GM19193 (cell line): Measurements from ENCODE around the gene AFF4.

Source experiments
- POLR2A ChIP-seq: IDR thresholded peaks from 4 replicates; pipeline ENCODE4 v1.6.1; 2011; ENCODE audit not compliant: insufficient read depth, insufficient read length; ENCODE audit errors: extremely low read depth

The AFF4 gene

GRCh38 chr5:132841305-132841704 lies 122.1 kb downstream of the AFF4 start:
- no peak for TF ChIP-seq POLR2A

- no peak for TF ChIP-seq POLR2A
Observed at GRCh38 chr5:132840896-132841295, 122.5 kb downstream of the AFF4 start.

- no peak for TF ChIP-seq POLR2A
Observed at GRCh38 chr5:132840313-132840712, 123.1 kb downstream of the AFF4 start.

- TF ChIP-seq POLR2A, result no peak
Observed at GRCh38 chr5:132839426-132840301, 123.8 kb downstream of the AFF4 start.

GRCh38 chr5:132838516-132839282 lies 124.7 kb downstream of the AFF4 start:
- no peak for TF ChIP-seq POLR2A

- no peak for TF ChIP-seq POLR2A
Observed at GRCh38 chr5:132837868-132838267, 125.6 kb downstream of the AFF4 start.

GRCh38 chr5:132836852-132837251 lies 126.6 kb downstream of the AFF4 start:
- no peak for TF ChIP-seq POLR2A

GRCh38 chr5:132834057-132834456 lies 129.4 kb downstream of the AFF4 start:
- TF ChIP-seq POLR2A, result no peak

GRCh38 chr5:132832612-132833011 lies 130.8 kb downstream of the AFF4 start:
- TF ChIP-seq POLR2A, result no peak

- no peak for TF ChIP-seq POLR2A
Observed at GRCh38 chr5:132831095-132831860, 132.2 kb downstream of the AFF4 start.

- TF ChIP-seq POLR2A, result peak; percentile 39
Observed at GRCh38 chr5:132830436-132831094, 132.9 kb downstream of the AFF4 start, which contains the start of gene SHROOM1. TSS of gene SHROOM1 (minus strand) at chr5:132830647. CDS start at chr5:132826140, 4,507 bp downstream.

GRCh38 chr5:132829742-132830435 lies 133.5 kb downstream of the AFF4 start:
- peak; percentile 20 for TF ChIP-seq POLR2A

- no peak for TF ChIP-seq POLR2A
Observed at GRCh38 chr5:132828846-132829494, 134.5 kb downstream of the AFF4 start.

GRCh38 chr5:132827943-132828673 lies 135.3 kb downstream of the AFF4 start:
- TF ChIP-seq POLR2A, result no peak
